ENCODE data around the gene SRGAP2. TPM values are rescaled to one million over a fixed set of nuclear protein-coding genes. Genes with fewer than 3 reads are reported as not detected.
A peak's percentile ranks its signal among the peaks of the same experiment; 100 is the strongest.
"Not testable (repeated sequence)": the region's sequence is repeated elsewhere in the genome, so short reads cannot be mapped to it uniquely, and the experiment has no call there.

SRGAP2 gene
- total RNA-seq, result 100 to 1,000 TPM in 1 of 2 experiments, 10 to 100 TPM in 1; 98.2 to 105 TPM

DNA sequence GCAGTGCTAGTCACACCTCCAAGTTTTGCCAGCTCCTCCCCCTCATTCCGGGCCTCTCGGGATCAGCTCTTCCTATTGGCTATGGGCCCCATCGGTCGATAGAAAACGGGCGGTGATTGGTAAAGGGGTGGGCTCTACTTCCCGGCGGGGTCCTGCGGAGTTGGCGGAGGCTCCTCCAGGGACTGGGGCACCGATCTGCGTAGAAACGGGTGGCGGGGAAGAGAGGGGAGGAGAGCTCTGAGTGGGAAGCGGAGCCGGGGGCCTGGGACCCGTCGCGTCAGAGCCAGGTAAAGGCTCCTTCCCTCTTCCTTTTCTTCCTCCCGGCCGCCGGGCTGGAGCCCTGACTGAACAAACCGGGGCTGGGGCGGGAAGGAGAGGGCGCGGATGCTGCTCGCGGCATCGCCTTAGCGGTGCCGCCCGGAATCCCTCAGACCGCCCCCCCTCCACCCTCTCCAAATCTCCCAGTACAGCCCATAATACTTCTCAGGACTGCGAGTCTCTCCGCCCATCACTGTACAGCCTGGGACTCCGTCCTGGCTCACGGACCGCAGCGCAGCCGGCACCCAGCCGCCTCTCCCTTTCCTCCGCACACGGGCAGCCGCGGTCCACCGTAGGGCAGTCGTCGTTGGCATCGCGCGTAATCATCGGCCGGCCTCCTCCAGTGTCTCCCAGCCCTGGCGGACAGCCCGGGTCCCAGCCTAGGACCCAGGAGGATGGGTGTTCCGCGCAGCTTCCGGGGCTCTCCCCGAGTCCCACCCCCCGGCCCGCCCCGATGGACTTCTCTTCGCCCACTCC, at the start of gene SRGAP2:
Gene SRGAP2, plus strand, starts transcription at position 178 of the 795 bp plus-strand sequence. CDS start 2,430 bp downstream, outside the sequence.
- POLR2A ChIA-PET; H3K4me1 Mint-ChIP-seq (ENCODE audit: low read depth); CTCF ChIA-PET; H3K9me3 Mint-ChIP-seq (ENCODE audit: insufficient read depth); H3K36me3 Mint-ChIP-seq (ENCODE audit: low read depth); H3K27me3 Mint-ChIP-seq (ENCODE audit: low read depth): not testable (repeated sequence)
- DNase-seq (peak; percentile 74), ATAC-seq (peak; percentile 16)
- Mint-ChIP-seq H3K4me3 (peak within 1 kb of the TSS; percentile 87), H3K27ac (peak within 1 kb of the TSS; percentile 68)

DNA sequence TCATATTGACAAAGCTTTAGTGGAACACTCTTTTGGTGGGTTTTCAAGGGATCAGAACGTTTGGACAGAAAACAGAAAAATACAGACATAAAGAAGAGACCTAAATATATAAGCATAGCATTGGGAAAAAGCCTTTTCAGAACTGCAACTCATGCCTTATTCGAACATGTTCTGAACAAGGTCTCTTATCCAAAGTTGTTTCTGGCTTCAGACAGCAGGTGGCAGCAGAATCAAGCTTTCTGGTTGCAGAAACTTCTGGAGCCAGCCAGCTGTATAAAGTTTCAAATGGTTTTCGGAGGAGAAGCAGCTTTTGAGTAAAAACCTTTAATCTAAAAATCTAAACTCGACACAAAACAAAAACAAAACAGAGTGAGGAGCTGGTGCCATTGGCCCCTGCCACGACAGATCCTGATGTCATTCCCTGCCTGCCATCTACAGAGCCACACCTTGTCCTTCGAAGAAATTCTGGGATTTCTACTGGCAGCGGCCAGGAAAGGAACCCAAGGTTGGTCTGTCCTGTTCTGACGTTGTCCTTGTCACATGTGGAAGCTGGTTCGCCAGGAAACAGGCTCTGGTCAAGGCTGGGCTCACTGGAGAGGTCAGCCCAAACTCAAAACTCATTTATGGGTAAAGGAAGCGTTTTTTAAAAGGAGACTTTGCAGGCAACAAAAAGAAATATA, 35.9 kb upstream of the SRGAP2 start:
- H3K9me3 Mint-ChIP-seq (ENCODE audit: insufficient read depth); CTCF ChIA-PET; POLR2A ChIA-PET: not testable (repeated sequence)

DNA sequence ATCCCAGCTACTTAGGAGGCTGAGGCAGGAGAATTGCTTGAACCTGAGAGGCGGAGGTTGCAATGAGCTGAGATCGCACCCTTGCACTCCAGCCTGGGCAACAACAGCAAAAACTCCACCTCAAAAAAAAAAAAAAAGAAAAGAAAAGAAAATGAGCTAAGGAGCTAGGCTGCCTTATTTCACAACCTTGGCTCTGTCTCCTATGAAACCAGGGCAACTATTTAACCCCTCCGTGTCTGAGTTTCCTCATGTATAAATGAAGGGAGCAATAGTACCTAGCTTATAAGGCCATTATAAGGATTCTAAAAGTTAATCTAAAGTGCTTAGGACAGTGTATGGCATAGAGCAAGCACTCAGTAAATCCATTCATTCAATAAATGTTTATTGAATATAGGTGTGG, 33.5 kb upstream of the SRGAP2 start:
- H3K9me3 Mint-ChIP-seq (ENCODE audit: insufficient read depth); H3K4me3 Mint-ChIP-seq; H3K4me1 Mint-ChIP-seq (ENCODE audit: low read depth); H3K27me3 Mint-ChIP-seq (ENCODE audit: low read depth); H3K27ac Mint-ChIP-seq; CTCF ChIA-PET; H3K36me3 Mint-ChIP-seq (ENCODE audit: low read depth); ATAC-seq; DNase-seq; POLR2A ChIA-PET: not testable (repeated sequence)

More for the DNA sequence above, 35.9 kb upstream of the SRGAP2 start:
- not testable (repeated sequence) for H3K27ac Mint-ChIP-seq; DNase-seq; H3K36me3 Mint-ChIP-seq (ENCODE audit: low read depth); H3K4me3 Mint-ChIP-seq; H3K4me1 Mint-ChIP-seq (ENCODE audit: low read depth); H3K27me3 Mint-ChIP-seq (ENCODE audit: low read depth)
- ATAC-seq, result peak; percentile 76

DNA sequence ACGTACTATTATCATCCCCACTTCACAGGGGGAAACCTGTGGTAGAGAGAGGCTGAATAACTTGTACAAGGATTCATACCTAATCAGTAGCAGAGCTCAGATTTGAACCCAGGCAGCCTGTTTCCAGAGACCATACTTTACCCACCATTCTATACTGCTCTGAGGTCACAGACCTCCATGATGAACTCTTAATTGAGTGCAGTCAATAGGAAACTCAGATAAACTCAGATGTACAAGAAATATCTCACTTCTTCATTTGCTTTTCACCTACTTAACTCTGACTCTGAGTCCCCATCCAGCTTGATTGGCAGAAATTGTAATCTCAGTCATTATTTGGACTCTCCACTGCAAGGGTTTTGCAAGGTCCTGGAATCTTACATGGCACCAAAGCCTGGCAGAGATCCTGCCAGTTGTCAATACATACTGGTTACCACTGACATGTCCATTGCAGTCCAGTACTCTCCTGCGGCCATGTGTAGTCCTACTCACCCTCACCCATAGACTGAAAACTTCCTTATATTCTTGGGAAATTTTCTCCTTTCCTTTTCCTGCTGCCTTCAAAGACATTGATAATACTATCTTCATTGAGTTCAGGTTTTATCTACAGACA, 30.1 kb upstream of the SRGAP2 start:
- CTCF ChIA-PET; H3K27me3 Mint-ChIP-seq (ENCODE audit: low read depth); DNase-seq; H3K4me1 Mint-ChIP-seq (ENCODE audit: low read depth); POLR2A ChIA-PET; H3K9me3 Mint-ChIP-seq (ENCODE audit: insufficient read depth); H3K36me3 Mint-ChIP-seq (ENCODE audit: low read depth); H3K4me3 Mint-ChIP-seq; H3K27ac Mint-ChIP-seq; ATAC-seq: not testable (repeated sequence)

DNA sequence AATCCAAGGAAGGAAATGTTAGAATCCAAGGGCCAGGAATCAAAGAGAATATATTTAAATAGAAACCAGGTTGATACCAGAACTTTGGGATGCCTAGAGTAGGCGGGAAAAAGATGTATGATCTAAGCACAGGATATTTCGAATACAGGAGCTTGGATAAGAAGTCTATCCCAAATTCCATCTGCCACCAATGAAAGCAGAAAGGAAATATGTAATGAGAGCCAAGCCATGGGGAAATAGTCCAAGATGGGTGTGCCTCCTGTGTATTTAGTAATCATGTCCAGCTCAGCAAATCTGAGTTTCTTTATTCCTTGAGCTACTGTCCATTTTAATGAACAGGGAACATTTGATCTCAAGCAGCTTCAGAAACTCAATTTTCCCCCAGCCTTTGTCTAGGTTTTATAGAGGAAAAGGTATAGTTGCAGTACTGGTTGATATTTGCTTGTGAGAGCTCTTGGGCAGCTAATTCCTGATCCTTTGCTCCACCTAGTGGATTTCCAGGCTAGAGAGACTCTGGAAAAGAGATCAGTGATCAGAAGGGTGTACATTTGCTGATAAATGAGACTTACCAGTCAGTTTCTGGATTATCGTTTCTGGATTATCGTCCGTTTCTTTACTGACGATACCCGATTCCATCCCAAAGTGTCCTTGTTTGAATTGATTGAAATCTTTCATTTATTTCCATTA, 29.0 kb upstream of the SRGAP2 start:
- H3K27ac Mint-ChIP-seq; H3K9me3 Mint-ChIP-seq (ENCODE audit: insufficient read depth); H3K36me3 Mint-ChIP-seq (ENCODE audit: low read depth); H3K4me3 Mint-ChIP-seq; POLR2A ChIA-PET; H3K4me1 Mint-ChIP-seq (ENCODE audit: low read depth); ATAC-seq; DNase-seq; H3K27me3 Mint-ChIP-seq (ENCODE audit: low read depth); CTCF ChIA-PET: not testable (repeated sequence)

DNA sequence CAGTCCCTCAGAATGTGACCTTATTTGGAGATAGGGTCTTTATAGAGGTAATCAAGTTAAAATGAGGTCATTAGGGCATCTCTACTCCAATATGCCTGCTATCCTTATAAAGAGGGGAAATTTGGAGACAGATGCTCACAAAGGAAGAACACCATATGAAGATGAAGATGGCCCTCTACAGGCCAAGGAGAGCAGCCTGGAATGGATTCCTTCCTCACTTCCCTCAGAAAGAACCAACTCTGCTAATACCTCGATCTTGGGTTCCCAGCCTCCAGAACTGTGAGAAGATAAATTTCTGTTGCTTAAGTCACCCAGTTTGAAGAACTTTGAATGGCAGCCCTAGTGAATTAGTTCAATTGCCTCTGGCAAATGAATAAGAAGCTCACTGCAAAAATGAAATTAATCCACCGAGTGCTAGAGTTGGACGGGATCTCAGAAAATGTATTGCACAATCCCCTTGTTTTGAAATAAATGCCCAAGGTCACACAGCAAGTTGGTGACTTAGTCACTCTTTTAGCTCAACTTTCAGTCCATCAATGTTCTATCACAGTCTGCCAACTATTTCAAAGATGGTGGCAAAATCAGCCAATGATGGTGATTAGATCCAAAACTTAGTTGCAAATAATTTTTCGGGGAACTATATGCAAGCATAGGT, 27.8 kb upstream of the SRGAP2 start:
- H3K9me3 Mint-ChIP-seq (ENCODE audit: insufficient read depth); DNase-seq; POLR2A ChIA-PET; CTCF ChIA-PET; ATAC-seq; H3K4me1 Mint-ChIP-seq (ENCODE audit: low read depth); H3K4me3 Mint-ChIP-seq; H3K36me3 Mint-ChIP-seq (ENCODE audit: low read depth); H3K27ac Mint-ChIP-seq; H3K27me3 Mint-ChIP-seq (ENCODE audit: low read depth): not testable (repeated sequence)

DNA sequence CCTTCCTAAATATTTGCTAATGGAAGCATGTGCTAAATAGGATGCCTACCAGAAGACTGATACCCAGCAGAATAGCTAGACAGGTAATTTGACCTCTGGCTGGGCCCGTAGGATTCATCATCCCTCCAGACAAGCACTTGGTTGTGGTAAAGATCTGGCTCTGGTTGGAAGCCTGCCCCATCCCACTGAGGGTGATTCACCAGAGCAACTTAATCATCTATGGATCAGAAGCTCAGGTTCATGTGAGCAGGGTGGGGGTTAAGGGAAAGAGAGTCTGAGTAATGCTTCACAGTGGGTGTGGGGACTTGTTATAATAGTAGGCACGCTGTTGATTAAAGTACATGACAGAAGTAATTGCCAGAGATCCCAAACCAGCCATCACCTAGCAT, 27.2 kb upstream of the SRGAP2 start:
- H3K4me3 Mint-ChIP-seq; H3K27me3 Mint-ChIP-seq (ENCODE audit: low read depth); H3K27ac Mint-ChIP-seq; H3K9me3 Mint-ChIP-seq (ENCODE audit: insufficient read depth); DNase-seq; CTCF ChIA-PET; ATAC-seq; H3K36me3 Mint-ChIP-seq (ENCODE audit: low read depth); POLR2A ChIA-PET; H3K4me1 Mint-ChIP-seq (ENCODE audit: low read depth): not testable (repeated sequence)

DNA sequence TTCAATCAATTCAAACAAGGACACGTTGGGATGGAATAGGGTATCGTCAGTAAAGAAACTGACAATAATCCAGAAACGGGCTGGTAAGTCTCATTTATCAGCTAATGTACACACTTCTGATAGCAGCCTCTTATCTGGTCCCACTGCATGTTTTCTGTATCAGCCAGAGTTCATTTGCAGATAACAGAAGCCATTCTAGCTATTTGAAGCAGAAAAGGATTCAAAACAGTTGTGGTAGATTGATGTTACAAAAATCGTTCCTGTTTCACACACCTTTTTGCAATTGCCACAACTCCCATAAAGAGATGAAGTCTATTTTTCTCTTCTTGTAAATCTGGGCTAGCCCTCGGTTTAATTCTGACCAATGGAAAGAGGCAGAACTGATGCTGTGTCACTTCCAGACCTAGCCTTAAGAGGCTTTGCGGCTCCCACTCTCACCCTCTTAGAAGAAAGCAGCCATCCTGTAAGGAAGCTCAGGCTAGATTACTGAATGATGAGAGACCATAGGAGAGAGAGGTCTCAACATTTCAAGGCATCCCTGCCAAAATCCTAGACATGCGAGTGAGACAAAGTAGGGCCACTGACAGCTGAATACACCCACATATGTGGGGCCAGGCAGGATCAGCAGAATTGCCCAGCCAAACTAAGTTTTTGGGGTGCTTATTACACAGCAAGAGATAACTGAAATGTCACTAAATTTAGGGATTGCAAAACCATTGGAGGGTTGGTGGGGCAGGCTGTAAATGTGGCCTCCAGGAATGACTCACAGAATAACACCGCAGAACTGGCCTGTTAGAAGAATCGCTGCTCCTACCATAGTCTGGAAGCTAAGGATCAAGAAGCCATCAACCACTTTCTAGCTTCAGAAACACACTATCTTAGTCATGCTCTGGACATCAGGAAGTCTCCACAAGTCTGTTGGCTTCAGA, 25.0 kb upstream of the SRGAP2 start:
- H3K27me3 Mint-ChIP-seq (ENCODE audit: low read depth); CTCF ChIA-PET: not testable (repeated sequence)

DNA sequence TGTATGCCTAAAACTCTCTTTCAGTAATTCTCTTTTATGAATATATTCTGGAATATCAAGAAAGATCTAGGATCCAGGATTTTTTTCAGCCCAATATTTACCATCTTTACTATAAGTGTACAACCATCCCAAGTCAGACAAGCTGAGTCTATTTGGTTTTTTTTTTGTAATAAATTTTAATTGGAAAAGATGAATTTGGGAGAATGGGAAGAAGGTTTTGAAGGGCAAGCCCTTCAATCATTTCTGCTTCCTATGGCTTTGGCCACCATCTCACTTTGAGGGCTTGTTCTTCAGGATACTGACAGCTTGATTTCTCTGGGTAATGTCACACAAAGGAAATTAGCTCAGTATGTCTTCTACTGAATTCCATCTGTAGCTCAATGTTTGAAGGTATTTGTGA, 23.7 kb upstream of the SRGAP2 start:
- ATAC-seq; POLR2A ChIA-PET; DNase-seq; H3K4me1 Mint-ChIP-seq (ENCODE audit: low read depth); H3K4me3 Mint-ChIP-seq; CTCF ChIA-PET; H3K9me3 Mint-ChIP-seq (ENCODE audit: insufficient read depth); H3K27me3 Mint-ChIP-seq (ENCODE audit: low read depth); H3K36me3 Mint-ChIP-seq (ENCODE audit: low read depth); H3K27ac Mint-ChIP-seq: not testable (repeated sequence)

More for the DNA sequence above, 25.0 kb upstream of the SRGAP2 start:
- DNase-seq; H3K27ac Mint-ChIP-seq; H3K4me3 Mint-ChIP-seq; POLR2A ChIA-PET; ATAC-seq; H3K9me3 Mint-ChIP-seq (ENCODE audit: insufficient read depth); H3K36me3 Mint-ChIP-seq (ENCODE audit: low read depth); H3K4me1 Mint-ChIP-seq (ENCODE audit: low read depth): not testable (repeated sequence)

DNA sequence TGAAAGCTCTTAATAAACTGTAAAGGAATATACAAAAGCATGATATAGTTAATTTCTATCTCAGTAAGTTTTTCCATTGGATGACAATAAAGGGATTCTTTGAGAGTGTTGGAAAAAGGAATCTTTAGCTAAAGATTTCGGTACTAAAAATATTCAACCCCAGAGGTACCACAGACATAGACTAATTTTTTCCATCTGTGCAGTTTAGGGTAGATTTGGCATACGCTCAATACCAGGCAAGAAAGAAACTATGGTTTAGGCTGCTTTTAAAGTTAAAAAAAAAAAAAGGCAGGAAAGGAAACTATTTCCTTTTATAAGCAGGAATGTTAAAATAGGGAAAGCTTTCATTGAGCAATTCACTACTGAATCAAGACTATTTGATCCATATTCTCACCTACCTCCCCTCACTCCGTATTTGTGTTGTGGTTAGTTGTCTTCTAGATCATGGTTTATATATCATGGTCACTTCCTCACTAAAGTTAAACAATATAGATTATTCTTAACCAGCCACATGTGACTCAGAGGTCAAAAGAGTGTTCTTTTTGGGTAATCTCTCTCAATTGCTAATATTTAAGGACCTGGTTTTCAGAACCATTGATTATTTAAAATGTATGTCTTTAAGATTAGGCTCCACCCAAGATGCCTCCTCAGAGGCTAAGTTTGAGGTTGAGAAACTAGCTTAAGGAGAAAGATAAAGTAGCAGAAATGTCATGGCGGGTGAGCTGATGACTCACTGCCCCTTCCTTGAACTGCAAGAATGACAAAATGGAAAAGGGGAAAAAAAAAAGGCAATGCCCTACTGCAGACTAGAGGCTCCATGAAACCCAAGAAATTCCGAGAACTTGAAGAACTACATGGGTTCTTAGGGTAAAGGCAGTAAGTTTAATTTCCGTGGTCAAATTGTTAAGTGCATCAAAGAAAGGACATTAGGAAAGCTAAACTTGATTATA, 20.7 kb upstream of the SRGAP2 start:
- H3K27me3 Mint-ChIP-seq (ENCODE audit: low read depth); DNase-seq; H3K4me1 Mint-ChIP-seq (ENCODE audit: low read depth); H3K36me3 Mint-ChIP-seq (ENCODE audit: low read depth); H3K4me3 Mint-ChIP-seq; POLR2A ChIA-PET; ATAC-seq; H3K9me3 Mint-ChIP-seq (ENCODE audit: insufficient read depth); H3K27ac Mint-ChIP-seq; CTCF ChIA-PET: not testable (repeated sequence)

All from activated CD8-positive, alpha-beta T cell treated with anti-CD3 and anti-CD28 coated beads, Interleukin-2, amount 10 ng/mL, durations not matched to agents 7 days and 5 days (primary cell).